K562 (cell line): ENCODE data around the gene POLR2L. TPM values are rescaled to one million over a fixed set of nuclear protein-coding genes. Genes with fewer than 3 reads are reported as not detected.

Experiments used
- MYC ChIP-seq, 2 experiments: fragments of 250-450 bp in 1 of 2; sonication (Bioruptor Pico) in 1 of 2; IDR thresholded peaks; 2 replicates each; pipeline versions ENCODE4 v1.5.1 to v1.6.1; 2012 to 2021; ENCODE audit warnings: low read depth in 2 of 2, borderline replicate concordance in 1 of 2, improper control_type of control experiment in 1 of 2, low read length in 1 of 2, mild to moderate bottlenecking in 1 of 2, moderate library complexity in 1 of 2
- XRCC5 ChIP-seq: fragments of 200-400 bp; formaldehyde crosslinking; IDR thresholded peaks from 2 replicates; pipeline ENCODE4 v1.6.1; 2017; ENCODE audit warnings: low read depth, mild to moderate bottlenecking, low read length
- polyA plus RNA-seq, 8 experiments: library from polyadenylated mRNA; depleted of rRNA in 4 of 8; stranded (reverse) in 5 of 8; unstranded in 3 of 8; fragments of >200 nt; fragmentation: Nextera tagmentation in 2 of 8; fragmentation: Illumina TruSeq in 1 of 8; extraction: Ambion mirVana in 2 of 8; extraction: Trizol in 1 of 8; gene quantifications; 2 replicates each; pipeline versions ENCODE4 v1.2.1 to v1.2.3, GENCODE V29; 2011 to 2014; ENCODE audit warnings: inconsistent platforms in 1 of 8, missing spikeins in 1 of 8
- total RNA-seq, 7 experiments: library from RNA; depleted of rRNA in 6 of 7; stranded (reverse); fragments of >200 nt in 6 of 7; fragmentation: Illumina TruSeq in 2 of 7; extraction: Trizol in 2 of 7; gene quantifications; 2 replicates each; pipeline versions ENCODE4 v1.2.1 to v1.2.3, GENCODE V29; 2011 to 2021; ENCODE audit warnings: low replicate concordance in 1 of 7
- TF ChIP-seq, protein P1 (sequence below): fragments of 450-650 bp; formaldehyde crosslinking; IDR thresholded peaks from 2 replicates; pipeline ENCODE4 v1.4.0; 2020; ENCODE audit warnings: mild to moderate bottlenecking, moderate library complexity
- TF ChIP-seq, protein P2 (sequence below): fragments of 200-800 bp; sonication (Bioruptor generic); IDR thresholded peaks from 2 replicates; pipeline ENCODE4 v1.6.1; 2017; ENCODE audit warnings: missing genetic modification characterization, missing compliant biosample characterization
- TF ChIP-seq, protein P3 (sequence below): fragments of 250-450 bp; sonication (Bioruptor Pico); IDR thresholded peaks from 2 replicates; pipeline ENCODE4 v1.5.0; 2020; ENCODE audit warnings: mild to moderate bottlenecking, borderline replicate concordance

Gene POLR2L
- total and polyA plus RNA-seq, 9 of the 15 experiments (the other 6 are each of a cell fraction or from before 2014, with no cell fraction given): 38.3 to 688 (median 108) TPM

DNA sequence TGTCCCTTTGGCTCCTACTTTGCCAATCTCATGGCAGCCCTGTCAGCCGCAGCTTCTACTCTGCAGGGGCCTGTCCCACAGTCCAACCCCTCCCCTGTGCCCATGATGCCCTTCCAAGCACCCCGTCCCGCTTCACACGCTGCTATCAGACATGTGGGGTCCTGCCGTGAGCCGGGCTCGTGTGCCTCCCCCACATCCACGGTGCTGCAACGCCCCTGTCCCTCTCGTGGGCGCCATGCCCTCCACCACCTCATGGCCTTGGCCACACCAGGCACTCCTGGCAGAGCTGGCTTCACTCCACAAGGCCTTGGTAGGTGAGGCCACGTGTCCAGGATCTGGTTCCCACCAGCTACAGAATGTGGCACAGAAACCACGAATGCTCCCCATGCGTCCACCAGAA, 45.3 kb upstream of the POLR2L start (continued):
- TF ChIP-seq, protein P1, sequence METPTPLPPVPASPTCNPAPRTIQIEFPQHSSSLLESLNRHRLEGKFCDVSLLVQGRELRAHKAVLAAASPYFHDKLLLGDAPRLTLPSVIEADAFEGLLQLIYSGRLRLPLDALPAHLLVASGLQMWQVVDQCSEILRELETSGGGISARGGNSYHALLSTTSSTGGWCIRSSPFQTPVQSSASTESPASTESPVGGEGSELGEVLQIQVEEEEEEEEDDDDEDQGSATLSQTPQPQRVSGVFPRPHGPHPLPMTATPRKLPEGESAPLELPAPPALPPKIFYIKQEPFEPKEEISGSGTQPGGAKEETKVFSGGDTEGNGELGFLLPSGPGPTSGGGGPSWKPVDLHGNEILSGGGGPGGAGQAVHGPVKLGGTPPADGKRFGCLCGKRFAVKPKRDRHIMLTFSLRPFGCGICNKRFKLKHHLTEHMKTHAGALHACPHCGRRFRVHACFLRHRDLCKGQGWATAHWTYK (CRISPR knock-in tag): no peak
- no peak for TF ChIP-seq XRCC5
- TF ChIP-seq MYC (IDR thresholded peaks at IDR 0.05; ENCODE audit: low read depth, low read length): no peak
- TF ChIP-seq MYC (CRISPR knock-in tag; IDR thresholded peaks at IDR 0.05; ENCODE audit: borderline replicate concordance, low read depth): no peak
- TF ChIP-seq, protein P2, sequence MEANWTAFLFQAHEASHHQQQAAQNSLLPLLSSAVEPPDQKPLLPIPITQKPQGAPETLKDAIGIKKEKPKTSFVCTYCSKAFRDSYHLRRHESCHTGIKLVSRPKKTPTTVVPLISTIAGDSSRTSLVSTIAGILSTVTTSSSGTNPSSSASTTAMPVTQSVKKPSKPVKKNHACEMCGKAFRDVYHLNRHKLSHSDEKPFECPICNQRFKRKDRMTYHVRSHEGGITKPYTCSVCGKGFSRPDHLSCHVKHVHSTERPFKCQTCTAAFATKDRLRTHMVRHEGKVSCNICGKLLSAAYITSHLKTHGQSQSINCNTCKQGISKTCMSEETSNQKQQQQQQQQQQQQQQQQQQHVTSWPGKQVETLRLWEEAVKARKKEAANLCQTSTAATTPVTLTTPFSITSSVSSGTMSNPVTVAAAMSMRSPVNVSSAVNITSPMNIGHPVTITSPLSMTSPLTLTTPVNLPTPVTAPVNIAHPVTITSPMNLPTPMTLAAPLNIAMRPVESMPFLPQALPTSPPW: no peak
- TF ChIP-seq, protein P3, sequence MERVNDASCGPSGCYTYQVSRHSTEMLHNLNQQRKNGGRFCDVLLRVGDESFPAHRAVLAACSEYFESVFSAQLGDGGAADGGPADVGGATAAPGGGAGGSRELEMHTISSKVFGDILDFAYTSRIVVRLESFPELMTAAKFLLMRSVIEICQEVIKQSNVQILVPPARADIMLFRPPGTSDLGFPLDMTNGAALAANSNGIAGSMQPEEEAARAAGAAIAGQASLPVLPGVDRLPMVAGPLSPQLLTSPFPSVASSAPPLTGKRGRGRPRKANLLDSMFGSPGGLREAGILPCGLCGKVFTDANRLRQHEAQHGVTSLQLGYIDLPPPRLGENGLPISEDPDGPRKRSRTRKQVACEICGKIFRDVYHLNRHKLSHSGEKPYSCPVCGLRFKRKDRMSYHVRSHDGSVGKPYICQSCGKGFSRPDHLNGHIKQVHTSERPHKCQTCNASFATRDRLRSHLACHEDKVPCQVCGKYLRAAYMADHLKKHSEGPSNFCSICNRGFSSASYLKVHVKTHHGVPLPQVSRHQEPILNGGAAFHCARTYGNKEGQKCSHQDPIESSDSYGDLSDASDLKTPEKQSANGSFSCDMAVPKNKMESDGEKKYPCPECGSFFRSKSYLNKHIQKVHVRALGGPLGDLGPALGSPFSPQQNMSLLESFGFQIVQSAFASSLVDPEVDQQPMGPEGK: no peak
